ENCODE measurements around the gene TREML2.
"Not testable (repeated sequence)": the region's sequence is repeated elsewhere in the genome, so short reads cannot be mapped to it uniquely, and the experiment has no call there.

Gene TREML2, protein sequence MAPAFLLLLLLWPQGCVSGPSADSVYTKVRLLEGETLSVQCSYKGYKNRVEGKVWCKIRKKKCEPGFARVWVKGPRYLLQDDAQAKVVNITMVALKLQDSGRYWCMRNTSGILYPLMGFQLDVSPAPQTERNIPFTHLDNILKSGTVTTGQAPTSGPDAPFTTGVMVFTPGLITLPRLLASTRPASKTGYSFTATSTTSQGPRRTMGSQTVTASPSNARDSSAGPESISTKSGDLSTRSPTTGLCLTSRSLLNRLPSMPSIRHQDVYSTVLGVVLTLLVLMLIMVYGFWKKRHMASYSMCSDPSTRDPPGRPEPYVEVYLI

GRCh38 chr6:41200901-41201763 is at the start of gene TREML2:
Gene TREML2 (minus strand): TSS chr6:41201149. CDS start chr6:41201008, 141 bp downstream.
- DNase-seq = no peak

DNA sequence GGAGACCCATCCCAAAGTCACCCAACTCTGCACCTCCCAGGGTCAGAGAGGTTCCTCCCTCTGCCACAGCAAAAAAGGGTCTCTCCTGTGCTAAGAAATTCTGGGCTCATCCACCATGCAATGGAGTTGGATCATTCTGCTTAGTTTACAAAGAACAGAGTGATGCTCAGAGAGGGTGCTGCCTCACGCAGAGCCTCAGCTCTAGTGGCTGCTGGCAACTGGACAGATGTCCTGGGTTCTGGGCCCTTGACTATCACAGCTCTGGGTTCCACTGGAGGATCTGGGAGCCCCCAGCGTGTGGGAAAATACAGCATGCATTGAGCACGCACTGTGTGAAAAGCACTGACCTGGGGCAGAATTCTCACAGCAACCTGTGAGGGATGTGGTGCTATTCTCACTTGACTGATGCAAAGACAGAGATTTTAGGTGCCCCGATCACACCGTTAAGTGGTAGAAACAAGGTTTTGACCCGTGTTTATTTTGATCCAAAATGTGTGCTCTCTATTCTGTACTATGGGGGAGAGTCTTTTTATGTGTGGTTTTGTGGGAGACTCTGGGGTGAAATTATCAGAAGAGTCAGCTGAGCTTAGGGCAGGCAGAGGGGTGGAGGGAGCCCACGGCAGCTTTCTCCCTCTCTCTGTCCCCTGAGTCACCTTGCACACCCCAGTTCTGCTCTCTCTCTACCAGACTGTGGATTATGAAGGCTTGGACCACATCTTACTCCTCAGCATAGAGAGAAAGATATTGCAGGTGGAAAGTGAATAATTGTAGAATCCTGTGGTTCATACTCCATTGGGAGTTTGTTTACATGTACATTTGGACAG is 47.1 kb upstream of the TREML2 start:
- DNase-seq = no peak

DNA sequence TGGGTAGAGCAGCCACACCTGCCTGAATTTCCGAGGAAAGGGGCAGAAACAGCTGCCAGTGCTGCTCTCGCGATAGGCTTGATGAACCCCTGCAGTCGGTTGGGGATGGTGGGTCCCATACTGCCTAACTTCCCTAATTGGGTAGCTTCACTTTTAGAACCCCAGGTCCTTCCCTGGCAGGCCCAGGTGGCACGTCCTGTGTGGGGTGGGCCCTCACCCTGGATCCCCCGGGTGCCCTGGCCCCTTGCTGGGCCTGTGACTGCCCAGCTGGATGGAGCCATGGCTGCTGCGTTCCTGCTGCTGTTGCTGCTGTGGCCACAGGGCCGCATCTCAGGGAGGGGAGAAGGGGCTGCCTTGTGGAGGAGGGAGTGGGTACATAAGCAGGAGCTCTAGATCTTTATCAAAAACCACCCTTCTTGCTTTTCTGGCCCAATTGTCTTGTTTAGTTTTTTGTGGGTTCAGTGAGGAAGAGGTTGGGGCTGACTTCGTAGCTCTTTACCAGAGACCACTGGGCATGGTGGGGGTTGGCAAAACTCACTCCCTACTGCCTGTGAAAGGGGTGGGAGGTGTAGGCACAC is 46.4 kb upstream of the TREML2 start:
- no peak for DNase-seq

GRCh38 chr6:41246529-41246928 is 45.6 kb upstream of the TREML2 start:
- DNase-seq = not testable (repeated sequence)

DNA sequence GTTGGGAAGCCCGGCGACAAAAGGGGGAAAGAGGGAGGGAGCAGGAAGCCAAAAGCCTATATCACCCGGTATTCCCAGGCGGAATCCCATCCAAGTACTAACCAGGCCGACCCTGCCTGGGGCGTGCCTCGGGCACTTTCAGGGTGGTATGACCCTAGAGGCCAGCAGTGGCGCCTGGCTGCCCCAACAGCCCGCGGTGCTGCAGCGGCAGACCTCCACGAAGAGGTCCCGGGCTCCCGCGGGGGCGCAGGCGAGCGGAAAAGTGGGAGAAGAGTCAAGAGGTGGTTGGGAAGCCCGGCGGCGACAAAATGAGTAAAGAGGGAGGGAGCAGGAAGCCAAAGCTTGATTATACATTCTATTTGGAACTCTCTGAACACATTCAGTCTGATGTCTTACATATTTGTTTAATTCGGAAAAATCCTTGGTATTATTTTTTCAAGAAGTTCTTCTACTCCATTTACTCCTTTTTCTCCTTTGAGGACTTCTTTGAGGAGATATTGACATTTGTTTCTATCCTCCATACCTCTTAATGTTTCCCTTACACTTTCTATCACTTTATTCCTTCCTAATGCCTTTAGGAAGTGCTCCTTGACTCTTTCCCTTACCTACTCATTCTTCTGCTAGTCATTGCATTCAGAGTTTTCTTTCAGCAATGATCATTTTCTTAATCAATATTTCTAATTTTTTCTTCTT is 38.7 kb upstream of the TREML2 start:
- DNase-seq = no peak

DNA sequence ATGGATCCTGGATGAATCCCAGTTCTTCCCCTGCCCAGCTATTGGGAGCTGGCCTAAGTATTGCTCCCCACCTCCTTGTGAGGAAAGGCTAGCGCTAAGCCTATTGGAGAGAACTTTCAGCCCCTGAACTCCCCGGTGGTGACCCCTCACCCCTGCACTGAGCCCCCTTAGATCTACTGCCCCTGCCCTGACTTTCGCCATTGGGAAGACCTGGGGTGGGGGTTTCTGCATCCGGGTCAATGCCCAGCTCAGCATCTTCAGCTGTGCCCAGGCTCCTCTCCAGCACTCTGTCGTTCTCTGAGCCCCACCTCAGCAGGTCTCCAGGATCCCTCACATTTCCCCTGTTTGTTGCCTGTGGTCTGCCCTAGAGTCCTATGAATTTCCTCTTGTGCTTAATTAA is 36.2 kb upstream of the TREML2 start:
- no peak for DNase-seq

DNA sequence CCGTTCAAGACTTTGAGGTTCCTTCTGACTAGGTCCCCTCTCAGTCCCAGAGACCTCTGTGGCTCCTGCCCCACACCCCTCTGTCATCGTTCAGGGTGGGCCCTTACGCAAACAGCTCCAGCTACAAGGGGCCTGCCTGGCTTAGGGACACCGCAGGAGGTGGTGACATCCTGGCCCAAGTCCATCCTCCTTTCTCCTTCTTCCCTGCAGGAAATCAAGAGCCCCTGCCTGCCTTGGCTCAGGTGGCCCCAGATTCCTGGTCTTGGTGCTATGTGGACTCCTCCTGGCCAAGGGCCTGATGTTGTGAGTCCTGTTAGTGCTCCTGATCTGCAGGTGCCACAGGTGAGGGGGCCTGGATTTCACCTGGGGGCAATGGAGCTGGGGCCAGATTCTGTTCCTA is 35.3 kb upstream of the TREML2 start:
- no peak for DNase-seq

DNA sequence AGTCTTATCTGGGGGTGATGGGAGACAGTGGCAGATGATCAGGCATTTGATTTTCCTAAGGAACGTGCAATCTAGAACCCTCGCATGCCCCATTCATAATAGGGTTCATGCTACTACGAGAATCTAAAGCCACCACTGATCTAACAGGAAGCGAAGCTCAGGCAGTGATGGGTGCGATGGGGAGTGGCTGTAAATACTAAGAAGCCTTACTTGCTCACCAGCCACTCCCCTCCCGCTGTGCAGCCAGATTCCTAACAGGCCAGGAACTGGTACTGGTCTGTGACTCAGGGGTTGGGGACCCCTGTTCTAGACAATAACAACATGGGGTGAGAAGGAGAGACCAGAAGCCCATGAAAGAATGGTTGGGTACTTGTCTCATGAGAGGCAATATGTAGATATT is 31.7 kb upstream of the TREML2 start:
- no peak for DNase-seq

- DNase-seq = no peak
These were observed 30.3 kb upstream of the TREML2 start for GRCh38 chr6:41231246-41231645.

- no peak for DNase-seq
These were observed 28.8 kb upstream of the TREML2 start for GRCh38 chr6:41229721-41230120.

- DNase-seq = no peak
These were observed 27.7 kb upstream of the TREML2 start for GRCh38 chr6:41228616-41229015.

GRCh38 chr6:41228096-41228495 is 27.1 kb upstream of the TREML2 start, which contains the start of gene TREML4:
Gene TREML4 (plus strand): TSS chr6:41228349. CDS start chr6:41228428, 79 bp downstream.
- DNase-seq = no peak

GRCh38 chr6:41226752-41227151 is 25.8 kb upstream of the TREML2 start:
- no peak for DNase-seq

DNA sequence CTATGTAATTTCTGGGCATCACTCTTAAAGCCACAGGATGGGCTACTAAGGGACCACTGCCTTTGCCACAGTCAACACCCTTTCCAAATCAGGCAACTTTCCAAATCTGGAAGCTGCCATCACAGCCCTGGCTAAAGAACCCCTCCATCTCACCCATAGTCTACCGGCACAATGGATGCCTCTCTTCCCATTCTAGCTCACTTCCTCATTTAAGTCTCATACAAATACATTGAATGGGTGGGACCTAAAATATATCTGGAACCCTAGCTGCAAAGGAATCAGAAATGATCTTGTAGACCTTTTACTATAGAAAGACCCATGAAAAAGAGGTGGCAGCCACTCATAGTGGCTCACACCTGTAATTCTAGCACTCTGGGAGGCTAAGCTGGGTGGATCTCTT is 23.9 kb upstream of the TREML2 start:
- DNase-seq = no peak

- DNase-seq = no peak
These were observed 21.6 kb upstream of the TREML2 start for GRCh38 chr6:41222513-41222912.

DNA sequence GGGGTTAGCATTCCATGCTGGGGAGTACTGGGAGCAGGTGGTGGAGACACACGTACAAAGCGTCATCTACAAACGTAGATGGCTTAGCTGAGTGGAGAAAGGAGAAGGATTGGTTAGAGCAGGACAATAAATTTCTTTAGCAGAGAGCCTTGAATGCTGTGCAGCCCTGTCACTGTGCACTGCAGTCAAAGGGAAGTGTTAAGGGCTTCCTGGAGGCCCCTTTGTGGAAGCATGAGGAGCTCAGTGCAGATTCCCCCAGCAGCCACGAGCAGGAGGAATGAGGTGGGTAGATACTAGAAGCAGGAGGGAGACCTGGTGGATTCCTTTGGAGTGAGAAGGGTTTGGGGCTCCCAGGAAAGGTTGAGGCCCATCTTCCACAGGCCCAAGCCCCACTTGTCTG is 21.1 kb upstream of the TREML2 start:
- no peak for DNase-seq

- DNase-seq = no peak
These were observed 15.7 kb upstream of the TREML2 start for GRCh38 chr6:41216616-41217015.

DNA sequence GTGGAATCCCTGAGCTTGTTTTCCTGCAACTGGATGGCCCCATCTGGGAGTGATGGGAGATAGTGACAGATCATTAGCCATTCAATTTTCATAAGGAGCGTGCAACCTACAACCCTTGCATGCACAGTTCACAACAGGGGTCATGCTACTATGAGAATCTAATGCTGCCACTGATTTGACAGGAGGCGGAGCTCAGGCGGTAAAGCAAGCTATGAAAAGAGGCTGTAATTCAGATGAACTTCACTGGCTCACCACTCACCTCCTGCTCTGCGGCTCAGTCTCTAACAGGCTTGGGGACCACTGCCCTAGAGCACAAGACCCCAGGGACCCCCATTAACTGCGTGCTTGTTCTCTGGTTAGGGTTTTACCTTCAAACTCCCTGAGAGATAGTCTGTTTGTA is 14.8 kb upstream of the TREML2 start:
- no peak for DNase-seq

DNA sequence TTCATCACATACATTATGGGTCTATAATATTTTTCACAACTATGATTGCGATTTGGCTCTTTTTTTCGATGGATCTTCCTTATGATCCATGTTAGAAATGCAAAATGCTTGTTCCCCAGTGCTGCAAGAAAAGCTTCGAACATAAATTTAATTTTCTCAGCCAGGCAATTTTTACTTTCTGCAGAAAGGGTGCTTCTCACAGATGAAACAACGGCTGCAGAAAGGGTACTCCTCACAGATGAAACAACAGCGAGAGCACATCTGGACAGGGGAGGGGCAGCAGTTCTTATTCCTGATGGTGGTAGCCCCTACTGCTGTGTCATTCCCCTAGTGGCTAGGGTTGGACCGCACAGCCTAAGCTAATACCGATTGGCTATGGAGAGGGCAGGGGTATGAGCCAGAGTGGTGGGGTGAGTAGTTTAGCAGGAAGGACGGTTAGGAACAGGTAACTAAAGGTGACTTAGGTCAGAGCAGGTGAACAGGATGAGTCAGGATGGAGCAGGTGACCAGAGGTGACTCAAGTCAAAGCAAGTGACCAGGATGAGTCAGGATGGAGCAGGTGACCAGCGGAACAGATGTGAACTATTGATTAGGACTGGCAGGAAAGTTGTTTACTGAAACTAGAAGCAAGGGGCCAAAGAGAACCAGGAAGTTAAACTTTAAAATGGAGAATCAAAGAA is 13.8 kb upstream of the TREML2 start:
- DNase-seq = no peak

DNA sequence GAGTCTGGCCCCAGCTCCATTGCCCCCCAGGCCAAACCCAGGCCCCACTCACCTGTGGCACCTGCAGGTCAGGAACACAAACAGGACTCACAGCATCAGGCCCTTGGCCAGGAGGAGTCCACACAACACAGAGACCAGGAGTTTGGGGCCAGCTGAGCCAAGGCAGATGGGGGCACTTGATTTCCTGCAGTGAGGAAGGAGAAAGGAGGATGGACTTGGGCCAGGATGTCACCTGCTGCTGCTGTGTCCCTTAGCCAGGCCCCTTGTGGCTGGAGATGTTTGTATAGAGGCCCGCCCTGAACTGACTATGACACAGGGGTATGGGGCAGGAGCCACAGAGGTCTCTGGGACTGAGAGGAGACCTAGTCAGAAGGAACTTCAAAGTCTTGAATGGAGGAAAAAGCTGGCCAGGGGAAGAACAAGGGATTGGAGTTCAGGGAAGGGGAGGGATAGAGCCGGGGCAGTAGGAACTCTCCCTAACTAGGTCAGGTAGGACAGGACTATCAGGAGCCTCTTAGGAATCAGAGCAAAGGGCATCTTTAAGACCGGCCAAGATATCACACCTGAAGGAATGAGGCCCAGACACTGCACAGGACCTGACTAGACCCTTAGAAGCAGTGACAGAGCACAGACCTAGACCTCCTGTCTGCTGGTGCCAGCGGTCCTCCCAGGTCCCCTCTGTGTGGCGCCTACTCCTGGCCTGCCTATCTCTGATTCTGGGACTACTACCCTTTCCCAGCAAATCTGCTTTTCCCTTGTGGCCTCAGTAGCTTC is 8.8 kb upstream of the TREML2 start:
- no peak for DNase-seq
